HL-60 (cell line): ENCODE results near the gene SPNS2.

Experiments used
- DNase-seq, 2 experiments: peaks; one replicate each; pipeline ENCODE4 v3.0.0-alpha.2; 2010 to 2020; ENCODE audit warnings: low read depth in 1 of 2, low spot score in 1 of 2
- H3K27ac ChIP-seq: fragments of 250-450 bp; sonication (Bioruptor Pico); replicated peaks from 2 replicates; pipeline ENCODE4 v1.5.1; 2020; ENCODE audit warnings: mild to moderate bottlenecking, moderate library complexity
- H3K27me3 ChIP-seq: fragments of 250-450 bp; sonication (Bioruptor Pico); 2 replicates; pipeline ENCODE4 v1.5.1; 2021; ENCODE audit warnings: mild to moderate bottlenecking, moderate library complexity; ENCODE audit not compliant: insufficient read depth, poor library complexity, severe bottlenecking
- H3K4me3 ChIP-seq: replicated peaks from 2 replicates; pipeline ENCODE4 v1.5.1; 2011; ENCODE audit warnings: mild to moderate bottlenecking, control low read depth, low read length; ENCODE audit not compliant: insufficient read depth
- CTCF ChIP-seq: IDR thresholded peaks from one replicate; pipeline ENCODE4 v1.5.1; 2011; ENCODE audit warnings: low read length, control low read depth, inconsistent platforms; ENCODE audit not compliant: insufficient read depth
- GABPA ChIP-seq: IDR thresholded peaks from 2 replicates; pipeline ENCODE4 v1.6.1; 2012; ENCODE audit warnings: low read depth
- POLR2AphosphoS5 ChIP-seq: IDR thresholded peaks from 2 replicates; pipeline ENCODE4 v1.6.1; 2012; ENCODE audit warnings: low read depth
- REST ChIP-seq: IDR thresholded peaks from 2 replicates; pipeline ENCODE4 v1.6.1; 2012; ENCODE audit warnings: low read depth; ENCODE audit not compliant: insufficient replicate concordance
- SPI1 ChIP-seq: IDR thresholded peaks from 2 replicates; pipeline ENCODE4 v1.6.1; 2012; ENCODE audit warnings: low read depth, mild to moderate bottlenecking, borderline replicate concordance

SPNS2 gene

GRCh38 chr17:4585638-4585994 is 86.9 kb downstream of the SPNS2 start:
- DNase-seq: no peak
- H3K27me3 ChIP-seq: peaks cover 7% of the 10 kb centered on the region
- TF ChIP-seq POLR2AphosphoS5 (no peak), CTCF (no peak), SPI1 (no peak), REST (no peak), GABPA (no peak)
- H3K27ac ChIP-seq: no peak overlapping the region
- no peak overlapping the region for H3K4me3 ChIP-seq

GRCh38 chr17:4586043-4586442 is 87.4 kb downstream of the SPNS2 start:
- TF ChIP-seq REST (no peak), SPI1 (no peak), GABPA (no peak), POLR2AphosphoS5 (no peak), CTCF (no peak)
- Histone ChIP-seq H3K27ac (no peak overlapping the region), H3K4me3 (no peak overlapping the region), H3K27me3 (peaks cover 7% of the 10 kb centered on the region)
- no peak for DNase-seq

GRCh38 chr17:4587195-4587594 is 88.5 kb downstream of the SPNS2 start:
- DNase-seq: no peak
- Histone ChIP-seq H3K27ac (no peak overlapping the region), H3K27me3 (peaks cover 7% of the 10 kb centered on the region), H3K4me3 (no peak overlapping the region)
- TF ChIP-seq GABPA (no peak), SPI1 (no peak), REST (no peak), POLR2AphosphoS5 (no peak), CTCF (no peak)
